PC-3 (cell line): ENCODE measurements around the gene DDX50. TPM values are rescaled to one million over a fixed set of nuclear protein-coding genes. Genes with fewer than 3 reads are reported as not detected.

ENCODE experiments used
- ATAC-seq: fragments of 200-7000 bp; cut with Tn5 transposase; 2 replicates; pipeline ENCODE4 v1.9.1; 2020; ENCODE audit warnings: mild to moderate bottlenecking, moderate library complexity
- BruUV-seq: library from RNA; stranded (reverse); fragments of 400-500 nt; replicated peaks from 2 replicates; lab custom pipeline; 2021; lab: Mats Ljungman, UMichigan
- CTCF ChIA-PET: fragments of 300-600 bp; sonication (Branson Sonifier 250); formaldehyde crosslinking; loops from one replicate; lab custom pipeline; 2022; ENCODE audit warnings: antibody characterized with exemption; lab: Charles Lee
- POLR2A ChIA-PET: fragments of 300-600 bp; sonication (Branson Sonifier 250); formaldehyde crosslinking; loops from one replicate; lab custom pipeline; 2022; ENCODE audit warnings: antibody characterized with exemption; ENCODE audit not compliant: unreplicated experiment; lab: Charles Lee
- DNase-seq: peaks from one replicate; pipeline ENCODE4 v3.0.0-alpha.2; 2015
- H2AFZ ChIP-seq: fragments of 300-600 bp; sonication (generic); 2 replicates; pipeline ENCODE4 v1.6.0; 2016; ENCODE audit warnings: antibody characterized with exemption, low read length
- H3F3A ChIP-seq: fragments of 300-600 bp; sonication (generic); one replicate; pipeline ENCODE4 v1.6.0; 2017; ENCODE audit warnings: antibody characterized with exemption, low read length, control low read depth, mild to moderate bottlenecking; ENCODE audit not compliant: unreplicated experiment
- H3K27ac ChIP-seq: fragments of 300-600 bp; sonication (generic); 2 replicates; pipeline ENCODE4 v1.5.1; 2016; ENCODE audit warnings: mild to moderate bottlenecking, low read length
- H3K27me3 ChIP-seq: fragments of 300-600 bp; sonication (generic); 2 replicates; pipeline ENCODE4 v1.6.1; 2016; ENCODE audit warnings: low read length, mixed read lengths
- H3K36me3 ChIP-seq: fragments of 300-600 bp; sonication (generic); 2 replicates; pipeline ENCODE4 v1.6.1; 2016; ENCODE audit warnings: low read depth, mixed run types, low read length, mixed read lengths
- H3K4me1 ChIP-seq: fragments of 300-600 bp; sonication (generic); 2 replicates; pipeline ENCODE4 v1.5.1; 2016; ENCODE audit warnings: low read length; ENCODE audit not compliant: insufficient read depth
- H3K4me2 ChIP-seq: fragments of 300-600 bp; sonication (generic); 2 replicates; pipeline ENCODE4 v1.6.0; 2016; ENCODE audit warnings: low read length
- H3K4me3 ChIP-seq: fragments of 300-600 bp; sonication (generic); 2 replicates; pipeline ENCODE4 v1.5.1; 2016; ENCODE audit warnings: mild to moderate bottlenecking, low read length, mixed read lengths
- H3K79me2 ChIP-seq: fragments of 300-600 bp; sonication (generic); 2 replicates; pipeline ENCODE4 v1.6.1; 2017; ENCODE audit warnings: low read length, mixed read lengths
- H3K9ac ChIP-seq: fragments of 300-600 bp; sonication (generic); 2 replicates; pipeline ENCODE4 v1.6.0; 2016; ENCODE audit warnings: mild to moderate bottlenecking, low read length
- H3K9me2 ChIP-seq: fragments of 300-600 bp; sonication (generic); replicated peaks from 2 replicates; pipeline ENCODE4 v1.6.1; 2016; ENCODE audit warnings: mixed run types, low read length, mixed read lengths
- H3K9me3 ChIP-seq: fragments of 300-600 bp; sonication (generic); 2 replicates; pipeline ENCODE4 v1.6.1; 2016; ENCODE audit warnings: low read length, mixed read lengths
- H4K20me1 ChIP-seq: fragments of 300-600 bp; sonication (generic); 2 replicates; pipeline ENCODE4 v1.6.1; 2016; ENCODE audit warnings: low read length, mixed read lengths
- CTCF ChIP-seq: fragments of 300-600 bp; sonication (generic); conservative IDR thresholded peaks from 2 replicates; pipeline ENCODE4 v1.5.1; 2017; ENCODE audit warnings: antibody characterized with exemption, low read depth, mild to moderate bottlenecking, low read length
- EZH2 ChIP-seq: fragments of 300-600 bp; sonication (generic); IDR thresholded peaks from one replicate; pipeline ENCODE4 v1.6.1; 2017; ENCODE audit warnings: antibody characterized with exemption, mild to moderate bottlenecking, low read length; ENCODE audit not compliant: unreplicated experiment
- EZH2phosphoT487 ChIP-seq: fragments of 300-600 bp; sonication (generic); IDR thresholded peaks from 2 replicates; pipeline ENCODE4 v1.6.1; 2018; ENCODE audit warnings: mild to moderate bottlenecking, antibody characterized with exemption, low read length, borderline replicate concordance
- intact Hi-C: fragments of 100-400 bp; cut with micrococcal nuclease; formaldehyde crosslinking; loops from 2 replicates; pipeline ENCODE4 v1.9.0; 2023
- total RNA-seq: library from RNA; depleted of rRNA; stranded (reverse); fragments of >200 nt; gene quantifications from 2 replicates; pipeline ENCODE4 v1.2.3, GENCODE V29; 2014

Gene DDX50
- total RNA-seq, 1 experiment from 2014 or later = 41.4 TPM

- CTCF ChIA-PET = no interaction called here
- peaks cover 10% of the 10 kb centered on the region for H3K79me2 ChIP-seq
- H3K4me2 ChIP-seq = no peak overlapping the region
- H4K20me1 ChIP-seq = no peaks in the 10 kb centered on the region
- H3K4me1 ChIP-seq = peaks cover 3% of the 10 kb centered on the region; the same call in 1 of the 2 replicates
- H3K36me3 ChIP-seq = peaks cover 22% of the 10 kb centered on the region; the same call in 1 of the 2 replicates
- no peak overlapping the region for H3K9ac ChIP-seq
- H3F3A ChIP-seq = no peaks in the 10 kb centered on the region
- H3K27me3 ChIP-seq = no peaks in the 10 kb centered on the region
- TF ChIP-seq CTCF (no peak), EZH2phosphoT487 (no peak), EZH2 (no peak)
- H2AFZ ChIP-seq = no peak overlapping the region
- no peak overlapping the region for H3K27ac ChIP-seq
- intact Hi-C loops = no loop called here
- POLR2A ChIA-PET = no interaction called here
- BruUV-seq = TSS peak; percentile 16
- H3K9me2 ChIP-seq = no peaks in the 10 kb centered on the region
- ATAC-seq = no peak
- H3K9me3 ChIP-seq = no peaks in the 10 kb centered on the region
- DNase-seq = no peak
- H3K4me3 ChIP-seq = no peak overlapping the region
These were observed 49.5 kb downstream of the DDX50 start for GRCh38 chr10:68950598-68950997.

GRCh38 chr10:68954904-68955303 is 53.8 kb downstream of the DDX50 start:
- Histone ChIP-seq H3K27ac (no peak overlapping the region), H3K4me1 (peaks cover 9% of the 10 kb centered on the region), H3K27me3 (no peaks in the 10 kb centered on the region), H4K20me1 (peaks cover 29% of the 10 kb centered on the region), H3K9ac (peak overlapping the region; percentile 99; the same call in 1 of the 2 replicates), H2AFZ (no peak overlapping the region), H3F3A (no peaks in the 10 kb centered on the region), H3K9me3 (no peaks in the 10 kb centered on the region), H3K4me2 (peak overlapping the region; percentile 84), H3K9me2 (no peaks in the 10 kb centered on the region), H3K4me3 (peak overlapping the region; percentile 77; the same call in 1 of the 2 replicates), H3K79me2 (peaks cover 51% of the 10 kb centered on the region), H3K36me3 (peaks cover 20% of the 10 kb centered on the region)
- DNase-seq (no peak), ATAC-seq (no peak)
- POLR2A ChIA-PET = no interaction called here
- intact Hi-C loops = no loop called here
- TF ChIP-seq EZH2phosphoT487 = no peak
- no peak for TF ChIP-seq CTCF
- TF ChIP-seq EZH2 = no peak
- CTCF ChIA-PET = no interaction called here
- BruUV-seq = no TSS peak

- no peaks in the 10 kb centered on the region for H3K27me3 ChIP-seq
- no peak for DNase-seq
- POLR2A ChIA-PET = interaction anchor here (0.6 kb wide), 1 partner anchor 28 kb away, joined by 4 read pairs; no protein-coding TSS in a partner anchor
These were observed 54.3 kb downstream of the DDX50 start for GRCh38 chr10:68955355-68955831.

More at GRCh38 chr10:68955355-68955831, 54.3 kb downstream of the DDX50 start:
- Histone ChIP-seq H3K9ac (peak overlapping the region; percentile 99), H3K27ac (peak overlapping the region; percentile 75), H3K4me3 (peak overlapping the region; percentile 77), H3K36me3 (peaks cover 24% of the 10 kb centered on the region), H3K79me2 (peaks cover 56% of the 10 kb centered on the region), H3K9me2 (no peaks in the 10 kb centered on the region), H4K20me1 (peaks cover 34% of the 10 kb centered on the region), H3K4me2 (peak overlapping the region; percentile 84), H3K4me1 (peaks cover 9% of the 10 kb centered on the region), H2AFZ (peak overlapping the region; percentile 83), H3K9me3 (no peaks in the 10 kb centered on the region), H3F3A (no peaks in the 10 kb centered on the region)
- CTCF ChIA-PET = no interaction called here
- TF ChIP-seq CTCF (no peak), EZH2 (no peak), EZH2phosphoT487 (no peak)
- ATAC-seq = peak; percentile 5
- intact Hi-C loops = no loop called here
- BruUV-seq = TSS peak; percentile 96
